ENCODE measurements around the gene MAP3K8.

DNA sequence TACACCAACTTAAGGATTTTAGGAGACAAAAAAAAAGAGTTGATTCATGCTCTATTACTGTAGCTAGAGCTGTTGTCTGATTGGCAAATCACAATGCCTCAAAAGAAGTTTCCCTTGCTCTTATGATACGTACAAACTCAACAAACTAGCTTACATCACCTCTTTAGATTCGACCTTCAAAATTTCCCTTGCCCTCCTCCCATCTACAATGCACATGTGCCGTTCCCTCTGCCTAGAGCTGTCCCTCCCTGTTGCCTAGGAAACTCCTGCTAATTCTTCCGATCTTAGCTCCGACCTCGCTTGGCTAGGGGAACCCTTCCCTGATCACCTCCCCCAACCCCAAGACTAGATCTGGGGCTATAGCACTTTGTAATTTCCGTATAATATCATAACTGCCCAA is 55.4 kb downstream of the MAP3K8 start:
- TF ChIP-seq, protein P1, sequence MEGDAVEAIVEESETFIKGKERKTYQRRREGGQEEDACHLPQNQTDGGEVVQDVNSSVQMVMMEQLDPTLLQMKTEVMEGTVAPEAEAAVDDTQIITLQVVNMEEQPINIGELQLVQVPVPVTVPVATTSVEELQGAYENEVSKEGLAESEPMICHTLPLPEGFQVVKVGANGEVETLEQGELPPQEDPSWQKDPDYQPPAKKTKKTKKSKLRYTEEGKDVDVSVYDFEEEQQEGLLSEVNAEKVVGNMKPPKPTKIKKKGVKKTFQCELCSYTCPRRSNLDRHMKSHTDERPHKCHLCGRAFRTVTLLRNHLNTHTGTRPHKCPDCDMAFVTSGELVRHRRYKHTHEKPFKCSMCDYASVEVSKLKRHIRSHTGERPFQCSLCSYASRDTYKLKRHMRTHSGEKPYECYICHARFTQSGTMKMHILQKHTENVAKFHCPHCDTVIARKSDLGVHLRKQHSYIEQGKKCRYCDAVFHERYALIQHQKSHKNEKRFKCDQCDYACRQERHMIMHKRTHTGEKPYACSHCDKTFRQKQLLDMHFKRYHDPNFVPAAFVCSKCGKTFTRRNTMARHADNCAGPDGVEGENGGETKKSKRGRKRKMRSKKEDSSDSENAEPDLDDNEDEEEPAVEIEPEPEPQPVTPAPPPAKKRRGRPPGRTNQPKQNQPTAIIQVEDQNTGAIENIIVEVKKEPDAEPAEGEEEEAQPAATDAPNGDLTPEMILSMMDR (IDR thresholded peaks at IDR 0.05 in 2 of 3, conservative IDR thresholded peaks at IDR 0.05 in 1 of 3; ENCODE audit: control insufficient read depth in 2 of 3, extremely low read depth in 1 of 3, insufficient read depth in 1 of 3, low read depth in 3 of 3, low read length in 3 of 3): no peak
- no peak for TF ChIP-seq ZSCAN29 (IDR thresholded peaks at IDR 0.05)
- TF ChIP-seq ZNF24 (IDR thresholded peaks at IDR 0.05): no peak
- no peak for TF ChIP-seq NFYB (IDR thresholded peaks at IDR 0.05; ENCODE audit: insufficient read depth, low read depth, low read length)
- TF ChIP-seq SIX5 (IDR thresholded peaks at IDR 0.05; ENCODE audit: low read depth, low read length, severe bottlenecking): no peak
- TF ChIP-seq EGR1 (IDR thresholded peaks at IDR 0.05; ENCODE audit: borderline replicate concordance in 1 of 2, low read depth in 2 of 2, low read length in 2 of 2): no peak
- TF ChIP-seq POLR2AphosphoS5 (IDR thresholded peaks at IDR 0.05; ENCODE audit: low read length): no peak
- TF ChIP-seq, protein P2, sequence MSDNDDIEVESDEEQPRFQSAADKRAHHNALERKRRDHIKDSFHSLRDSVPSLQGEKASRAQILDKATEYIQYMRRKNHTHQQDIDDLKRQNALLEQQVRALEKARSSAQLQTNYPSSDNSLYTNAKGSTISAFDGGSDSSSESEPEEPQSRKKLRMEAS (IDR thresholded peaks at IDR 0.05; ENCODE audit: low read depth, low read length): no peak
- TF ChIP-seq, protein P3, sequence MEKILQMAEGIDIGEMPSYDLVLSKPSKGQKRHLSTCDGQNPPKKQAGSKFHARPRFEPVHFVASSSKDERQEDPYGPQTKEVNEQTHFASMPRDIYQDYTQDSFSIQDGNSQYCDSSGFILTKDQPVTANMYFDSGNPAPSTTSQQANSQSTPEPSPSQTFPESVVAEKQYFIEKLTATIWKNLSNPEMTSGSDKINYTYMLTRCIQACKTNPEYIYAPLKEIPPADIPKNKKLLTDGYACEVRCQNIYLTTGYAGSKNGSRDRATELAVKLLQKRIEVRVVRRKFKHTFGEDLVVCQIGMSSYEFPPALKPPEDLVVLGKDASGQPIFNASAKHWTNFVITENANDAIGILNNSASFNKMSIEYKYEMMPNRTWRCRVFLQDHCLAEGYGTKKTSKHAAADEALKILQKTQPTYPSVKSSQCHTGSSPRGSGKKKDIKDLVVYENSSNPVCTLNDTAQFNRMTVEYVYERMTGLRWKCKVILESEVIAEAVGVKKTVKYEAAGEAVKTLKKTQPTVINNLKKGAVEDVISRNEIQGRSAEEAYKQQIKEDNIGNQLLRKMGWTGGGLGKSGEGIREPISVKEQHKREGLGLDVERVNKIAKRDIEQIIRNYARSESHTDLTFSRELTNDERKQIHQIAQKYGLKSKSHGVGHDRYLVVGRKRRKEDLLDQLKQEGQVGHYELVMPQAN (conservative IDR thresholded peaks at IDR 0.05): no peak
- no peak for TF ChIP-seq POLR2A (IDR thresholded peaks at IDR 0.05; ENCODE audit: low read depth, low read length)
